ENCODE measurements around the gene MFSD12. TPM values are rescaled to one million over a fixed set of nuclear protein-coding genes. Genes with fewer than 3 reads are reported as not detected.
A peak's percentile ranks its signal among the peaks of the same experiment; 100 is the strongest.
"Not testable (repeated sequence)": the region's sequence is repeated elsewhere in the genome, so short reads cannot be mapped to it uniquely, and the experiment has no call there.

MFSD12 gene
- polyA plus RNA-seq, 1 donor: 55.8 TPM

- no peak for DNase-seq
These were observed 48.4 kb downstream of the MFSD12 start for GRCh38 chr19:3508771-3509535.

GRCh38 chr19:3508121-3508661 lies 49.2 kb downstream of the MFSD12 start:
- DNase-seq: not testable (repeated sequence)

GRCh38 chr19:3507371-3508120 lies 49.8 kb downstream of the MFSD12 start:
- DNase-seq: no peak

GRCh38 chr19:3506384-3507340 lies 50.7 kb downstream of the MFSD12 start:
- no peak for DNase-seq

GRCh38 chr19:3505598-3506383 lies 51.6 kb downstream of the MFSD12 start, which contains the start of gene FZR1:
Gene FZR1, plus strand, starts transcription at chr19:3506311. Its CDS starts 16,679 bp downstream, at chr19:3522990.
- peak; percentile 98 for DNase-seq

- DNase-seq: no peak
These were observed 52.7 kb downstream of the MFSD12 start for GRCh38 chr19:3504735-3505134.

GRCh38 chr19:3503036-3503572 lies 54.3 kb downstream of the MFSD12 start:
- DNase-seq: no peak

GRCh38 chr19:3501780-3502179 lies 55.6 kb downstream of the MFSD12 start:
- DNase-seq: no peak

- peak; percentile 97 for DNase-seq
These were observed 56.8 kb downstream of the MFSD12 start, which contains the start of gene DOHH for GRCh38 chr19:3500429-3501101. Gene DOHH, minus strand, starts transcription at chr19:3500674. Its CDS starts 3,860 bp downstream, at chr19:3496814.

GRCh38 chr19:3499738-3500428 lies 57.5 kb downstream of the MFSD12 start:
- no peak for DNase-seq

GRCh38 chr19:3497757-3498520 lies 59.4 kb downstream of the MFSD12 start:
- no peak for DNase-seq

- no peak for DNase-seq
These were observed 60.8 kb downstream of the MFSD12 start for GRCh38 chr19:3496392-3497273.

GRCh38 chr19:3494559-3494958 lies 62.8 kb downstream of the MFSD12 start:
- no peak for DNase-seq

Measured in left kidney (tissue), 2 donors.